Measurements from ENCODE around the gene NCAPH2.

DNA sequence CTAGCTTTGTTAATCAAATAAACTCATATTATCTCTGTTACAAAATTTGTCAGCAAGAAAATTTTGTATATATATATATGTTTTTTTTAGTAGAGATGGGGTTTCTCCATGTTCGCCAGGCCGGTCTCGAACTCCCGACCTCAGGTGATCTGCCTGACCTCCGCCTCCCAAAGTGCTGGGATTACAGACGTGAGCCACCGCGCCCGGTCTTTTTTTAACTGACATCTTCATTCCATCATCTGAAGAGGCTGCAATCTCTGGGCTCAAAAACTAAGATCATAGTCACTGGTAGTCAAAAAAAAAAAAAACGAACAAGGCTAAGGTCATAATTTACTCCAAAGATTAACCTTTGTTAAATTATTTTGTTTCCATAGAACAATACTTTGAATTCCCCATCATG lies 32.4 kb downstream of the NCAPH2 start:
- TF ChIP-seq ZNF274 (IDR thresholded peaks at IDR 0.05; ENCODE audit: low read depth, low read length) = no peak
- no peak for TF ChIP-seq YY1 (IDR thresholded peaks at IDR 0.05; ENCODE audit: insufficient read depth, insufficient read length)

All from NT2/D1 (cell line).